ENCODE measurements around the gene DENND5B. TPM values are rescaled to one million over a fixed set of nuclear protein-coding genes. Genes with fewer than 3 reads are reported as not detected.
"Not testable (repeated sequence)": the region's sequence is repeated elsewhere in the genome, so short reads cannot be mapped to it uniquely, and the experiment has no call there.

DENND5B gene
- total RNA-seq, 1 donor from 2014 or later, result 0.10 TPM

DNA sequence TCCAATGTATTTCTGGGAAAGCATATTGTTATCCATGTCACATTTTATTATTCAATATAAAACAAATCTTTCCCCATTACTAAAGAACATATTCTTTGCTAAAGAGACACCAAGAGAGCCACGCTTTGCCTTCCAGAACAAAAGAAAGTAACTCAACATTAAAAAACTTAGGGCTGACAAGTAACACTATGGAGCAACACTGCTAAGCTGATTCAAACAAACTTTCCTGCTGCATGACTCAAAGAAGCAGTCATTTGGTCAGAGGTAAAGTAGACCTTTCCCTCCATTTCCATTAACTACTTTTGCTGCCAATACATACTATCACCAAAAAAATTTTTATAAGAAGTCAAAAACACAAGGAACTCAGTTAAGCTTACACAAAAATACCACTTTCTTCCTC, 83.0 kb downstream of the DENND5B start:
- intact Hi-C loops (cut with micrococcal nuclease), result no loop called here

DNA sequence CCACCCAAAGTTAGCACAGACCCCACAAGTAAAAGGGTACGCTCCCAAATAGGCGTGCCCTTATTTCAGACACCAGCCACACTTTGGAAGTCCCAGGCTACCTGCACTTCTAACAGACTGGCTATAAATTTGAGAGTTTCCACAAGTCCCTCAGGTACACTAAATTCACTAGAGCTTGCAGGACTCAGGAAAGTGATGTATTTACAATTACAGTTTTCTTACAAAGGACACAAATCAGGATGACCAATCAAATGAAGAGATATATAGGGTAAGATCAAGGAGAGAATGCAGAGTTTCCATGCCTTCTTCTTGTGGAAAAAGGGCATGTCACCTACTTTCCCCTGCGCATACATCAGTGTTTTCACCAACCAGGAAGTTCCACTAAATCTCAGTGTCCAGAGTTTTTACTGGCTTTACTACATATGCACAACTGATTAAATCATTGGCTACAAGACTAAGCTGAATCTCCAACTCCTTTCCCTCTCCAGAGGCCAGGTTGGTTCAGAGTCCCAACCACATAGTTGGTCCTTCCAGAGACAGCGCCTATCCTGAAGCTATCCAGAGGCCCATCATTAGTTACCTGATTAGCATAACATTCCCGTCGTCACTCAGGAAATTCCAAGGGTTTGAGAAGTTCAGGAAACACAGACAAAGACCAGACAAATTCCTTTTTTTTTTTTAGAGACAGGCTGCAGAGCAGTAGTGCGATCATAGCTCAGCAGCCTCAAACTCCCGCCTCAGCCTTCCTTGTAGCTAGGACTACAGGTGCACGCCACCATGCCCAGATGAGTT, 84.2 kb downstream of the DENND5B start:
- intact Hi-C loops (cut with micrococcal nuclease), result no loop called here

DNA sequence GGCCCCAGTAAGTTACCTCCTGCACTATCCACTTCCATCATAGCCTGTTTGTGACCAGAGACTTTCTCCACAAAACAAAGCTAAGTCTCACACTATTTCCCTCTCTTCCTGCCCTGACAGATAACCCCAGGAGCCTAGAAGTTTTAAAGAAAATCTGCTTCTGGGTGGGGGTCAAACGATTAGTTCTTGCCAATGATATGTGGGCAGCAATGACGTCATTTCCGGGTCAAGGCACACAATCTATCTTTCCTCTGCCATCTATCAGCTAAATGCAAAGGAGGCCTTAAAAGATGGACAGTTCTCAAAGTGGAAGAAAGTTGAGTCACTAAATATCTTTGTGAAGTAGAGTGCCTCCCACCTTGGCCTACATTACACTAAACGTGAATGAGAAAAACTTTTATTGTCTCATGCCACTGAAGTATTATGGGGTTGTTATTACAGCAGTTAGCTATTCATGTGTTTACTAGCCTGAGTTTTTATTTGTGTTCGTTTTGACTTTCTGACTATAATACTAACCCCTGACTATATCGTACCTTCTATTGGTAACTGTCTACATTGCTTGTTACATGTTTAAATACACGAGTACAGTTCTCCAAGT, 86.2 kb downstream of the DENND5B start:
- intact Hi-C loops (cut with micrococcal nuclease), result no loop called here

DNA sequence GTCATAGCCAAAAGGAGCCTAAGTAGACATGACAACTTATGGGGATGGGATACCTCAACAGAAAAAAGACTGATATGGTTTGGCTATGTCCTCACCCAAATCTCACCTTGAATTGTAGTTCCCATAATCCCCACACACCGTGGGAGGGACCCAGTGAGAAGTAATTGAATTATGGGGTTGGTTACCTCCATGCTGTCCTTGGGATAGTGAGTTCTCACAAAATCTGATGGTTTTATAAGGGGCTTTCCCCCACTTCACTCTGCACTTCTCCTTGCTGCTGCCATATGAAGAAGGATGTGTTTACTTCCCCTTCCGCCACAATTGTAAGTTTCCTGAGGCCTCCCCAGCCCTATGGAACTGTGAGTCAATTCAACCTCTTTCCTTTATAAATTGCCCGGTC, 89.9 kb downstream of the DENND5B start:
- intact Hi-C loops (cut with micrococcal nuclease), result not testable (repeated sequence)

GRCh38 chr12:31499567-31499966, 91.4 kb downstream of the DENND5B start:
- intact Hi-C loops (cut with micrococcal nuclease), result no loop called here

DNA sequence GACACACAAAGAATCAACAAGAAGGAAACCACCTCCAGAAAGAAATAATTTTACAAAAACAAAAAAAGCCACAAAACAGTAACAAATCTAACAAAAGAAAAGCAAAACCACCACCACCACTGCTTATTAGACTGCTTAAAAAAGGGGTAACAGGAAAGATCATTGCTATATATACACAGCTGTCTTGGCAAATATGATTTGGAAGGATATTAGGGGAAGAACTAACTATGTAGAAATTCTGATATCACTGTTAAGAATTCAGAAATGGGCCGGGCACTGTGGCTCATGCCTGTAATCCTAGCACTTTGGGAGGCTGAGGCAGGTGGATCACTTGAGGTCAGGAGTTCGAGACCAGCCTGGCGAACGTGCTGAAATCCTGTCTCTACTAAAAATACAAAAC, 92.5 kb downstream of the DENND5B start:
- intact Hi-C loops (cut with micrococcal nuclease), result no loop called here

DNA sequence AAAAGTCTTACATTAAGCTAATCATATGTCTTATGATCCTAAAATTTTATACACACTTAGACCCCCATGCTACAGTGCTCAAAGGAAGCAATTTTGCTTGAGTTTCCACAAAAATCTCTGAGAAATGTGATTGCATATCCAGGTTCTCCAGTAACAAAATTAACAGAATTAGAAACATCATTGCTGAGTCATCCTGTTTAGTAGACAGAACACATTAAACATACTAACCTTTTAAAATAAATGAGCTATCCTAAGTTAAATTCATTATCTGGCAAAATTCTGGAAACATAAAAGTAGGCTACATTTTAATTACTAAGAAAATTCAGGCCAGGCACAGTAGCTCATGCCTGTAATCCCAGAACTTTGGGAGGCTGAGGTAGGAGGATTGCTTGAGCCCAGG, 94.7 kb downstream of the DENND5B start:
- intact Hi-C loops (cut with micrococcal nuclease), result no loop called here

DNA sequence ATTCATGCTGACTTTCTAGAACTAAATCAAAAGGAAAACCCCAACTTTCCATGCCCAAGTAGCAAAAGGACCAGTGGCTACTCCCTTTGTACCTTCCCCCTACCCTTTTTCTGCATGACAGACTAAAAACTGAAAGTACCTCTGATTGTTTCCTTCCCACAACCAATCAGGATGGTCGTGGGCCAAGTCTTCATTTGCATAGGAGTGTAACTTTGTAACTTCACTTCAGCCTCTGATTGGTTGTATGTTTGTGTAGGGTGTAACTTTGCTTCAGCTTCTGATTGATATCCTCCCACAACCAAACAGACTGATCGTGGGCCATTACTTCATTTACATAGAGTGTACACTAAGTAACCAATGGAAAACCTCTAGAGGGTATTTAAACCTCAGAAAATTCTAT, 96.5 kb downstream of the DENND5B start:
- intact Hi-C loops (cut with micrococcal nuclease), result no loop called here

DNA sequence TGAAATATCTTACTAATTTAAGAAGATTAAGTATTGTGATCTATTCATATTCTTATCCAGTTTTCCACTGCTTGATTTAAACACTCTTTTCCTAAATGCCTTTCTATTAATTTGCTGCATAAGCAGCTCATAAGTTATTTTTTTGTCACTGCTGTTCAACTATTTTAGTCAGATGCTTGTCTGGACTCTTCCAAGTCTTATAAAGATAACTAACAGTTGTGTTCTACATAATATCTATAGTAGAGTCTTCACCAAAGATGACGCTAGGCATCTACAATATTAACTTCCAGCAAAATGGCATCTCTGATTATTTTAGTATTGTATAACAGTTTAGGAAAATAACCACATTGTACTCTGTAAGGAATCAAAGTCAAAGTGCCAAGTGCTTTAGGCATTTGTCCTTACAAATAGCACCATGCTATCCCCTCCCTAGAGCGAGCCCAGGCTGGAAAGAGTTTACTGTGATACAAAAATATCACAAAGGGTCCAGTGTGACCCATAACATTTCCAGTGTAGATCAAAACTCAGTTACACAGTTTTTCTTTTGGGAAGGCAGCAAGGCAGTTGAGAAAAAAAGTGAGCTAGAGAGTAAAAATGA, 98.2 kb downstream of the DENND5B start:
- intact Hi-C loops (cut with micrococcal nuclease), result no loop called here

DNA sequence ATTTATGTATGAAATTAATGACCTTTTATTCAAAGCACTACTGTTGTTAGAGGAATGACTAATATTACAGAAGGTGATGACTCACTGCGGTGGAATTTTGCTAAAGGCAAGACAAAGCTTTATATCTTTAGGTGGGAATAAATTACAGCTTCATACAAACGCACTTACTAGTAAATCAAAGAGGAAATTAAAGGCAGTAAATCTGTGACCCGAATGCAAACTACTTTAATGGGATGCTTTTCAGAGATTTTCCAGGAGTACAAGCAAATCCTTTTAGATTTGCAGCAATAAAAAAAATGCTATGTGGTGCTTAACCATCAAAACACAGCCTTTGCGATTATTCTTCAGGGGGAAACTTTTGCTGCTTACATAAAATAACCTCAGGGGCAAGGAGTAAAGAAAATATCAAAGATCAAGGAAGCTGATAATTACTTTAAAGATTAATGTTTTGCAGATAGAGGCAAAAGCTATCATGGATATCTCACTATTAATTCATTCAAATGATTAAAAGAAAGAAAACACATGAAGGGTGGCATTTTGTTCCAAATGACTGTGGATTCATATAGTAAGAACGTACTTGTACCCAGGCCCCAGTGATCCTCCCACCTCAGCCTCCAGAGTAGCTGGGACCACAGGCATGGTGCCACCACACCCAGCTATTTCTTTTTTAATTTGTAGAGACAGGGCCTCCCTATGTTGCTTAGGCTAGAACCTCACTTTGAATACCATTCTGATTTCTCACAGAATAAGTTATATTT, 98.9 kb downstream of the DENND5B start:
- intact Hi-C loops (cut with micrococcal nuclease), result no loop called here

- intact Hi-C loops (cut with micrococcal nuclease), result no loop called here
These were observed 99.6 kb downstream of the DENND5B start for GRCh38 chr12:31491241-31491794.

- intact Hi-C loops (cut with micrococcal nuclease), result no loop called here
These were observed 102.1 kb downstream of the DENND5B start for GRCh38 chr12:31488737-31489338.

- intact Hi-C loops (cut with micrococcal nuclease), result no loop called here
These were observed 105.4 kb downstream of the DENND5B start for GRCh38 chr12:31485571-31485970.

GRCh38 chr12:31482816-31483215, 108.1 kb downstream of the DENND5B start:
- intact Hi-C loops (cut with micrococcal nuclease), result no loop called here

- intact Hi-C loops (cut with micrococcal nuclease), result no loop called here
These were observed 109.5 kb downstream of the DENND5B start for GRCh38 chr12:31481415-31481814.

GRCh38 chr12:31479516-31480210, 111.3 kb downstream of the DENND5B start:
- intact Hi-C loops (cut with micrococcal nuclease), result no loop called here

DNA sequence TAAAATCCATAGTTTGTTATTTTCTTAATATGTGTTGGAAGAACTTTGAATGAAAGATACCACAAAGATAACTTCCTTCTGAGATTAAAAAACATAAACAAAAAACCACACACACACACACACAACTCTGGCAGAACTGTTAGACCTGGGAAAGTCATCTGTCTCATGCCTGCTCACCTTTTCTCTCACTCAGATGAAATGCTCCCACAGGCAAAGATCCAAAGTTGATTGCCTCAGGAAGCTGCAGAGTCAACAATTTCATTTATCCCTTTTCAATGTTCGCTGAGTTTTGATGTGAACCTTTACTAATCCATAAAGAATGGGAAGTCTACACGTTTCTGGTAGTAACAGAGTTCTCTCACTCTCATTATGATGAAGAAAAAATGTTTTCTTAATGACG, 112.0 kb downstream of the DENND5B start:
- intact Hi-C loops (cut with micrococcal nuclease), result no loop called here

GRCh38 chr12:31478425-31478824, 112.5 kb downstream of the DENND5B start:
- intact Hi-C loops (cut with micrococcal nuclease), result no loop called here

DNA sequence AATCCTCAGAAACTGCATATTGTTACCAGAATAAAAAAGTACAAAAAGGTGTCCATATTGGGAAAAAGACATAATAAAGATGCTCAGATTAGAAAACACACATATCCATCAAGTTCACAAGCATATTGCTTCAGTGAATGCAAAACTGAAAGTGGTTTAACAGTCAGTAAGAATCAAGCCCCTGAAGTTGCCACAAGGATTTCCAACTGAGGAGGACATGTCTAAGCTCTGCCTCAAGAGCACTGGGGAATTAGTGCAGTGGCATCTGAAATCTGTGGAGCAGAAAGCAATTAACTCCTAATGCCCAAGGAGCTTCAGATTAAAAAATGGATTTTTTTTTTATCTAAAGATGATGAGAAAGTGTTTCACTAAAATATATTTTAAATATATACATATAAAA, 113.2 kb downstream of the DENND5B start:
- intact Hi-C loops (cut with micrococcal nuclease), result no loop called here

GRCh38 chr12:31476437-31476836, 114.5 kb downstream of the DENND5B start:
- intact Hi-C loops (cut with micrococcal nuclease), result no loop called here

GRCh38 chr12:31475610-31476009, 115.3 kb downstream of the DENND5B start:
- intact Hi-C loops (cut with micrococcal nuclease), result not testable (repeated sequence)
